Neutrophil (primary cell): ENCODE data around the gene PLEKHA6.

Source experiments
- H3K27ac ChIP-seq: fragments of 200-600 bp; sonication (generic); 2 replicates; pipeline ENCODE4 v1.5.1; 2016; ENCODE audit warnings: mild to moderate bottlenecking, moderate library complexity
- H3K27me3 ChIP-seq: fragments of 200-600 bp; sonication (generic); 2 replicates; pipeline ENCODE4 v1.6.0; 2016; ENCODE audit warnings: mild to moderate bottlenecking
- H3K36me3 ChIP-seq: fragments of 200-600 bp; sonication (generic); 2 replicates; pipeline ENCODE4 v1.5.1; 2017
- H3K4me1 ChIP-seq, 2 experiments: fragments of 200-600 bp in 1 of 2; sonication (generic) in 1 of 2; 1 replicate in 1 of 2; 2 replicates in 1 of 2; pipeline versions ENCODE4 v1.5.1 to v1.6.1; 2013 to 2016; ENCODE audit warnings: low read depth in 1 of 2, low read length in 1 of 2, mild to moderate bottlenecking in 1 of 2, moderate library complexity in 1 of 2; ENCODE audit not compliant: control insufficient read depth in 1 of 2, insufficient read depth in 1 of 2
- H3K4me3 ChIP-seq, 2 experiments: fragments of 200-600 bp in 1 of 2; sonication (generic) in 1 of 2; 1 replicate in 1 of 2; 2 replicates in 1 of 2; pipeline ENCODE4 v1.5.1; 2013 to 2016; ENCODE audit warnings: low read depth in 1 of 2, low read length in 1 of 2, mild to moderate bottlenecking in 1 of 2, moderate library complexity in 1 of 2
- H3K9me3 ChIP-seq: fragments of 200-600 bp; sonication (generic); 2 replicates; pipeline ENCODE4 v1.5.1; 2016
- TF ChIP-seq, protein P1 (sequence below): fragments of 200-600 bp; sonication (generic); IDR thresholded peaks from 2 replicates; pipeline ENCODE4 v1.5.1; 2016; ENCODE audit warnings: antibody characterized with exemption

Gene PLEKHA6

DNA sequence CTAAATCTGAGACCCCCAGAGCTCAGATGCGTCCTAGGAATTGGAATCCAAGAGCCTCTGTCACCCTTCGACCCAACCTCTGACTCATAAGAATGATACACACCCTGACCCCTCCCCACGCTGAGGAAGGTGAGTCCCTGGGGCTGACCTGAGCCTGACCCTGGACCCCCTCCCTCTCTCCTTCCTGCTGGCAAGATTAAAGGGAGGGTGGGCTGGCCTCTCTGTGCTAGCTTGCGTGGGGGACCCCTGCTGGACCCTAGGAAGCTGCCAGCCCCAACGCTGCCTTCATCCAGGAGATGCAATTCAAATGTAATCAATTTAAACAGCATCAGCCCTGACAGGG, 627 bp downstream of the PLEKHA6 start:
- peaks cover 7 to 10% of the 10 kb centered on the region in 2 experiments for H3K4me1 ChIP-seq
- H3K27ac ChIP-seq, result no peak overlapping the region
- H3K36me3 ChIP-seq, result no peaks in the 10 kb centered on the region
- no peaks in the 10 kb centered on the region for H3K9me3 ChIP-seq
- peaks cover 66% of the 10 kb centered on the region for H3K27me3 ChIP-seq
- no peak overlapping the region for H3K4me3 ChIP-seq
- TF ChIP-seq, protein P1, sequence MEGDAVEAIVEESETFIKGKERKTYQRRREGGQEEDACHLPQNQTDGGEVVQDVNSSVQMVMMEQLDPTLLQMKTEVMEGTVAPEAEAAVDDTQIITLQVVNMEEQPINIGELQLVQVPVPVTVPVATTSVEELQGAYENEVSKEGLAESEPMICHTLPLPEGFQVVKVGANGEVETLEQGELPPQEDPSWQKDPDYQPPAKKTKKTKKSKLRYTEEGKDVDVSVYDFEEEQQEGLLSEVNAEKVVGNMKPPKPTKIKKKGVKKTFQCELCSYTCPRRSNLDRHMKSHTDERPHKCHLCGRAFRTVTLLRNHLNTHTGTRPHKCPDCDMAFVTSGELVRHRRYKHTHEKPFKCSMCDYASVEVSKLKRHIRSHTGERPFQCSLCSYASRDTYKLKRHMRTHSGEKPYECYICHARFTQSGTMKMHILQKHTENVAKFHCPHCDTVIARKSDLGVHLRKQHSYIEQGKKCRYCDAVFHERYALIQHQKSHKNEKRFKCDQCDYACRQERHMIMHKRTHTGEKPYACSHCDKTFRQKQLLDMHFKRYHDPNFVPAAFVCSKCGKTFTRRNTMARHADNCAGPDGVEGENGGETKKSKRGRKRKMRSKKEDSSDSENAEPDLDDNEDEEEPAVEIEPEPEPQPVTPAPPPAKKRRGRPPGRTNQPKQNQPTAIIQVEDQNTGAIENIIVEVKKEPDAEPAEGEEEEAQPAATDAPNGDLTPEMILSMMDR, result no peak

DNA sequence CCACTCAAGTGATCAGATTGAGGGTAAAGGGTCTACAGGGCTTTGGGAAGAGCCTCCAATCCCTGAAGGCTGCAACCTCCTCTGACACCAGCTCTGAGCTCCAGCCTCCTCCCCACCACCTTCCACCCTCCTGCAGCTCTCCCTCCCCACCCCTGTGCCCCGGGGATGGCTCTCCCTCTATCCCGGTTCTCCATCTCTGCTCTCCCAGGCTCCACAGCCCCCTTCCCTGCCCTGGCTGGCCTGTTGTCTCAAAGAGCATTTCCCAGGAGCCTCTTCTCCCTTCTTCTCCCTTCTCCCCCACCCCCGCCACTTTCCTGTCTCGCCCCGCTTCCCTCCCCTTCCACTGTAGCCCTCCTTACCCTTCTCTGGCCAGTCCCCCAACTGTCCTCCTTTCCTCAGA, 1.1 kb downstream of the PLEKHA6 start:
- H3K9me3 ChIP-seq, result no peaks in the 10 kb centered on the region
- no peak overlapping the region for H3K4me3 ChIP-seq
- TF ChIP-seq, protein P1, result no peak
- H3K4me1 ChIP-seq, result peaks cover 7% of the 10 kb centered on the region in 2 experiments
- H3K27me3 ChIP-seq, result peaks cover 66% of the 10 kb centered on the region
- no peak overlapping the region for H3K27ac ChIP-seq
- H3K36me3 ChIP-seq, result no peaks in the 10 kb centered on the region

DNA sequence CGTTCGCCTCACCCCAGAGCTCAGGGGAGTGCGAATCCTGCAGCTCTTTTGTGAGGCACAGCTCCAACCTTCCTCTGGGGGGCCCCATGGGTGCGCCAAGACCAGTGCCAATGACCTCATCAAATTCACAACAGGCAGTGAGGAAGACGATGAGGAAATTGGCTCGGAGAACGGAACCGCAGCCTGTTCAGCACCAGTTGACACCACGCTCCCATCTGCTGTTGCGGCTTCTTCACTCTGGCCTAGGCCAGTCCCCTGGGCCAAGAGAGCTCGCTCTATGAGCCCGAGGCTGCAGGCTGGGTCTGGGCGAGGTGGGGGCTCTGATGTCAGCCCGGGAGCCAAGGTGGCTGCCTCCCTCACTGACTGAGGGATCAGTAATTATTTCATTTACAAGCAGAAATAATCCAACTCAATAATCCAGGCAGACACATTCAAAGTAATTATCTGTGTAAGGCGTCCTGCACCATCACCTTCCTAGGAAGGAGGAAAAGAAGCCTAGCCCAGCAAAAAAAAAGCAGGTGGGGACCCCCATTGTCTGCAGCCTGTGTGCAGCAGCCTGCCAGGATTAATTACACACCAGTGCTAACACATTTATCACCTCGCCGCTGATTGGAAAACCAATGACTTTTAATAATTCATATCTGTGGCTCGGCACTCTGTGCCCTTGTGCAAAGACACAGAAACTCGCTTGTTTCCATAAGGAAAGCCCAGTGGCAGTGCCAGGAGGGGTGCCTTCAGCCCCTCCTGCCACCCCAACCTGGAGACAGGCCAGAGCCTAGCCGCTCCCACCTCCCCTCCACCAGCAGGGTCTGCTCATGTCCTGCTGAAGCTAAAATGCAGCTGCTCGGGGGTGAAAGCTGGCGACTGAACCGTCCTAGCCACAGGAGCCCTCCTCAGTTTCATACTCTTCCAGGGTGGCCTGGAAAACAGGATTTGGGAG, 1.9 kb downstream of the PLEKHA6 start:
- H3K4me3 ChIP-seq, result no peak overlapping the region

DNA sequence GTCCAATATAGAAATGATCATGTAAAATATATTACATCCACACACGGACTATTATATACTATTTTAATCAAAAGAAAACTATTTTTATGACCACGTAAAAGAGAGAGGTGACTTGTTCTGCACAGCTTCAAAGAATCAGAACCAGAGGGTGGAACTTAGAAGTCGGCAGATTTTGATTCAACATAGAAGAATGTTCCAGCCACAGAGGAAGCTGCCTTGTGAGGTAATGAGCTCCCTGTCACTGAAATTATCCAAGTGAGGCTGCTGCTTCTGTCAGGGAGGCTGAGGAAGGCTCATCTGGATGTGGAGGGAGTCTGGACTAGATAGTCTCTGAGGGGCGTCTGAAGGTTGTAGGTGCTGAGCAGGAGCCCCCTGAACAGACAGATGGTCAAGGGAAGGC, 2.7 kb downstream of the PLEKHA6 start:
- Histone ChIP-seq H3K4me3 (no peak overlapping the region), H3K36me3 (no peaks in the 10 kb centered on the region), H3K27me3 (peaks cover 51% of the 10 kb centered on the region), H3K9me3 (no peaks in the 10 kb centered on the region), H3K4me1 (no peaks in the 10 kb centered on the region), H3K27ac (no peak overlapping the region)
- TF ChIP-seq, protein P1, result no peak

More for the DNA sequence above, 1.9 kb downstream of the PLEKHA6 start:
- H3K4me1 ChIP-seq, result no peaks in the 10 kb centered on the region
- no peaks in the 10 kb centered on the region for H3K9me3 ChIP-seq
- TF ChIP-seq, protein P1, result no peak
- no peak overlapping the region for H3K27ac ChIP-seq
- no peaks in the 10 kb centered on the region for H3K36me3 ChIP-seq
- peaks cover 59% of the 10 kb centered on the region for H3K27me3 ChIP-seq

DNA sequence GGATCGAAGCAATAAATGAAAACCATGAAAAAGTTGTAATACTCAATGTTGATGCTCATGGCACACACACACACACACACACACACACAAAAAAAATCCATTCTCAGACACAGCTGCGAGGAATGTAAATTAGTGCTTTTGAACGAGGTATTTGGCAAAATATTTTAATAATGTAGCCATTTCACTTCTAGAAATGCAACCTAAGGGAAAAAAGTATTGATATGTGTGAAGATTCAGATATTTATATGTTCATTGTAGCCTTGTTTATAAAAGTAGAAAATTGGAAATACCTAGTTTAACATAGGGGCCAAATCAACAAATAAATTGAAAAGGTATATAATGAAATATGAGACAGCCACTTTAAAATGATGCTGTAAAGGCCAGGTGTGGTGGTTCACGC, 3.8 kb downstream of the PLEKHA6 start:
- Histone ChIP-seq H3K4me1 (no peaks in the 10 kb centered on the region), H3K9me3 (no peaks in the 10 kb centered on the region), H3K27me3 (peaks cover 47% of the 10 kb centered on the region), H3K4me3 (no peak overlapping the region), H3K27ac (no peak overlapping the region), H3K36me3 (no peaks in the 10 kb centered on the region)
- TF ChIP-seq, protein P1, result no peak
